Right ventricle myocardium superior (tissue), 1 donor: ENCODE measurements around the gene ESRRA. TPM values are rescaled to one million over a fixed set of nuclear protein-coding genes. Genes with fewer than 3 reads are reported as not detected.

ENCODE experiments used
- ATAC-seq: fragments of 200-7000 bp; cut with Tn5 transposase; one replicate; pipeline ENCODE4 v1.9.1; 2020; ENCODE audit warnings: mild to moderate bottlenecking; ENCODE audit not compliant: poor library complexity
- DNase-seq: peaks from one replicate; pipeline ENCODE4 v3.0.0-alpha.2; 2020
- intact Hi-C: fragments of 100-400 bp; cut with DNase I; formaldehyde crosslinking; loops from one replicate; pipeline ENCODE4 v1.11.2; 2022
- total RNA-seq: library from RNA; stranded (reverse); fragmentation: NEBNext Ultra II Directional; extraction: Animal tissue kit (Norgen Biotek cat#: 25700); gene quantifications from one replicate; pipeline ENCODE4 v1.2.1, GENCODE V29; 2021
- donor health status: DM: no; HTN: yes; CAD: no; lungs with severe emphysema.

The ESRRA gene
- total RNA-seq, 1 donor from 2014 or later: 241 TPM

GRCh38 chr11:64339754-64340408 lies 34.6 kb downstream of the ESRRA start, which contains the start of gene CCDC88B:
Gene CCDC88B, plus strand, starts transcription at chr11:64340204. Its CDS starts 63 bp downstream, at chr11:64340267.
- DNase-seq (peak; percentile 84), ATAC-seq (no peak)
- intact Hi-C loops: no loop called here

GRCh38 chr11:64340671-64341335 lies 35.5 kb downstream of the ESRRA start:
- DNase-seq (peak; percentile 79), ATAC-seq (no peak)
- intact Hi-C loops: no loop called here

- DNase-seq: no peak
- no peak for ATAC-seq
- intact Hi-C loops: no loop called here
These were observed 36.1 kb downstream of the ESRRA start for GRCh38 chr11:64341429-64341828.

GRCh38 chr11:64341851-64342791 lies 36.8 kb downstream of the ESRRA start:
- DNase-seq (peak; percentile 94), ATAC-seq (peak; percentile 93)
- intact Hi-C loops: no loop called here

GRCh38 chr11:64342869-64343745 lies 37.8 kb downstream of the ESRRA start:
- intact Hi-C loops: no loop called here
- peak; percentile 42 for ATAC-seq
- no peak for DNase-seq

- ATAC-seq (peak; percentile 40), DNase-seq (no peak)
- intact Hi-C loops: no loop called here
These were observed 38.6 kb downstream of the ESRRA start for GRCh38 chr11:64343767-64344559.

GRCh38 chr11:64344787-64345186 lies 39.5 kb downstream of the ESRRA start:
- DNase-seq (no peak), ATAC-seq (no peak)
- intact Hi-C loops: no loop called here

- intact Hi-C loops: no loop called here
- ATAC-seq: no peak
These were observed 42.0 kb downstream of the ESRRA start for GRCh38 chr11:64347193-64347867.

GRCh38 chr11:64348383-64349024 lies 43.2 kb downstream of the ESRRA start:
- intact Hi-C loops: no loop called here
- ATAC-seq (no peak), DNase-seq (no peak)

More at GRCh38 chr11:64347193-64347867, 42.0 kb downstream of the ESRRA start:
- no peak for DNase-seq

- DNase-seq: no peak
- ATAC-seq: no peak
- intact Hi-C loops: no loop called here
These were observed 43.7 kb downstream of the ESRRA start for GRCh38 chr11:64349025-64349387.

GRCh38 chr11:64349404-64349803 lies 44.1 kb downstream of the ESRRA start:
- ATAC-seq: no peak
- intact Hi-C loops: no loop called here
- DNase-seq: no peak

- no peak for DNase-seq
- intact Hi-C loops: no loop called here
- no peak for ATAC-seq
These were observed 45.9 kb downstream of the ESRRA start for GRCh38 chr11:64351136-64351631.

GRCh38 chr11:64352099-64352994 lies 47.0 kb downstream of the ESRRA start:
- ATAC-seq (no peak), DNase-seq (no peak)
- intact Hi-C loops: no loop called here

- ATAC-seq (no peak), DNase-seq (no peak)
- intact Hi-C loops: no loop called here
These were observed 47.8 kb downstream of the ESRRA start for GRCh38 chr11:64352995-64353714.
